Right lobe of liver (tissue), 6 donors: ENCODE measurements around the gene ARFGAP2. TPM values are rescaled to one million over a fixed set of nuclear protein-coding genes. Genes with fewer than 3 reads are reported as not detected.

Source experiments
- ATAC-seq, 4 donors: fragments of 200-7000 bp; cut with Tn5 transposase; one replicate each; pipeline ENCODE4 v1.9.1; 2020; ENCODE audit warnings: mild to moderate bottlenecking in 4 of 4, moderate library complexity in 4 of 4
- DNase-seq, 3 donors: peaks; one replicate each; pipeline ENCODE4 v3.0.0-alpha.2; 2020
- H3K27ac ChIP-seq, 3 donors: fragments of 200-600 bp; one replicate each; pipeline ENCODE4 v1.8.0; 2022
- H3K27me3 ChIP-seq, 2 donors: fragments of 200-600 bp; one replicate each; pipeline ENCODE4 v1.8.0; 2022
- H3K36me3 ChIP-seq, 4 donors: fragments of 200-600 bp; sonication (generic) in 1 of 4; one replicate each; pipeline versions ENCODE4 v1.5.1 to v1.8.0; 2017 to 2022; ENCODE audit warnings: control low read depth in 1 of 4
- H3K4me1 ChIP-seq, 4 donors: fragments of 200-600 bp; sonication (generic) in 1 of 4; one replicate each; pipeline versions ENCODE4 v1.5.1 to v1.8.0; 2017 to 2022; ENCODE audit warnings: control low read depth in 1 of 4
- H3K4me3 ChIP-seq, 3 donors: fragments of 200-600 bp; one replicate each; pipeline ENCODE4 v1.8.0; 2022
- H3K9me3 ChIP-seq, 4 donors: fragments of 200-600 bp; sonication (generic) in 1 of 4; one replicate each; pipeline versions ENCODE4 v1.5.1 to v1.8.0; 2017 to 2022; ENCODE audit warnings: control low read depth in 1 of 4
- POLR2A ChIP-seq: fragments of 450-650 bp; IDR thresholded peaks from one replicate; pipeline ENCODE4 v1.6.1; 2017; ENCODE audit warnings: antibody characterized with exemption, mild to moderate bottlenecking
- WGBS: methylation state at CpG from one replicate; pipeline ENCODE4 v1.1.6; 2018; ENCODE audit warnings: low coverage, low lambda C conversion rate; ENCODE audit not compliant: insufficient coverage; ENCODE audit errors: missing lambda C conversion rate; 5-methylcytosine and 5-hydroxymethylcytosine counted together
- intact Hi-C, 2 donors: fragments of 100-400 bp; cut with DNase I; formaldehyde crosslinking; loops; one replicate each; pipeline versions ENCODE4 v1.11.2 to v1.14.1; 2022
- total RNA-seq, 6 experiments: library from RNA; depleted of rRNA in 2 of 6; stranded (reverse); fragments of >200 nt in 2 of 6; fragmentation: NEBNext Ultra II Directional in 3 of 6; extraction: Animal tissue kit (Norgen Biotek cat#: 25700) in 3 of 6; gene quantifications; one replicate each; pipeline versions ENCODE4 v1.1.0 to v1.2.4, GENCODE V29; 2016 to 2023
- TF ChIP-seq, protein P1 (sequence below), 4 donors: fragments of 200-600 bp in 3 of 4; fragments of 450-650 bp in 1 of 4; IDR thresholded peaks; one replicate each; pipeline versions ENCODE4 v1.5.1 to v1.8.0; 2016 to 2022; ENCODE audit warnings: antibody characterized with exemption in 4 of 4, mild to moderate bottlenecking in 2 of 4
- donor health status: DM: no; HTN: yes; CAD: no.
- donor health status: DM: no; HTN: no; CAD: no.
- donor health status: DM: no; HTN: no; CAD: no.
- donor health status: DM: no; HTN: yes; CAD: no.
- donor health status: DM: no; HTN: yes; CAD: no.

The ARFGAP2 gene
- total RNA-seq, 6 experiments from 2014 or later: 37.7 to 64.4 (median 62.1) TPM

DNA sequence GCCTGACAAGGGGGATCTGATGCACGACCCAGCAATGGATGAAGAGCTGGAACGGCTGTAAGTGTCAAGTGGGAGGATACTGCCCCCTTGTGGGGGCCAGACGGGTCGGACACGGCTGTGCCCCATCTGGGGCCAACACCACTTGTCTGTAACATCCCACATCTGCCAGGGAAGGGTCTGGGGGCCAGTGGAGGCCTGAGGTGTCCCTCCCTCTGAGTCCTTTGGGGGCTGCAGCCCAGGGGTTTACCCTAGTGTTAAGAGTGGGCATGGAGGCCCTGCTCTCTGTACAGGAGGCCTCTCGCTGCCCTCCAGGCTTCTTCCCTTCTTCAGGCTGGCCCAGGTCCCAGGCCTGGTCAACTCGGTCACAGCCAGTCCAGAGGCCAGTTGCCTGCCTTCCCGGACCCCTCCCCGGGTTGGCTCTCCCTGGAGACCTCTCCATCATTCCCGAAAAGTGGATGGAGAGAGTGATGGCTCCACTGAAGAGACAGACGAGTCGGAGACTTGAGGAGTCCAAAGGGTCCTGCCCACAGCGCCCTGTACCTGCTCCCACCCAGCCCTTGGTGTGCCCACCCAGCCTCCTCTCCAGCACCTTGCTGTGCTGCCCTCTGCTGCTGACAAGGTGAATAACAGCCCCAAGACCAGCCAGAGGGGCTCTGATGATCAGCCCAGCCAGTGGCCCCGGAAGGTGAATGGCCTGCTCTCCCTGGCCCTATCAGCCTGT, 15.4 kb downstream of the ARFGAP2 start:
- Histone ChIP-seq H3K27me3 (no peaks in the 10 kb centered on the region), H3K4me3 (no peak overlapping the region), H3K9me3 (no peaks in the 10 kb centered on the region), H3K4me1 (no peaks in the 10 kb centered on the region), H3K36me3 (peaks cover 0 to 25% (median 10%) of the 10 kb centered on the region in 4 donors), H3K27ac (no peak overlapping the region)
- intact Hi-C loops: loop anchor here in 1 of 2 donors (10.0 kb wide), 1 partner anchor 526 kb away; no protein-coding TSS in a partner anchor
- DNase-seq (peak in 1 of 3 donors; percentile 62), ATAC-seq (peak; percentile 78 to 83 (median 80))
- TF ChIP-seq POLR2A: no peak
- TF ChIP-seq, protein P1, sequence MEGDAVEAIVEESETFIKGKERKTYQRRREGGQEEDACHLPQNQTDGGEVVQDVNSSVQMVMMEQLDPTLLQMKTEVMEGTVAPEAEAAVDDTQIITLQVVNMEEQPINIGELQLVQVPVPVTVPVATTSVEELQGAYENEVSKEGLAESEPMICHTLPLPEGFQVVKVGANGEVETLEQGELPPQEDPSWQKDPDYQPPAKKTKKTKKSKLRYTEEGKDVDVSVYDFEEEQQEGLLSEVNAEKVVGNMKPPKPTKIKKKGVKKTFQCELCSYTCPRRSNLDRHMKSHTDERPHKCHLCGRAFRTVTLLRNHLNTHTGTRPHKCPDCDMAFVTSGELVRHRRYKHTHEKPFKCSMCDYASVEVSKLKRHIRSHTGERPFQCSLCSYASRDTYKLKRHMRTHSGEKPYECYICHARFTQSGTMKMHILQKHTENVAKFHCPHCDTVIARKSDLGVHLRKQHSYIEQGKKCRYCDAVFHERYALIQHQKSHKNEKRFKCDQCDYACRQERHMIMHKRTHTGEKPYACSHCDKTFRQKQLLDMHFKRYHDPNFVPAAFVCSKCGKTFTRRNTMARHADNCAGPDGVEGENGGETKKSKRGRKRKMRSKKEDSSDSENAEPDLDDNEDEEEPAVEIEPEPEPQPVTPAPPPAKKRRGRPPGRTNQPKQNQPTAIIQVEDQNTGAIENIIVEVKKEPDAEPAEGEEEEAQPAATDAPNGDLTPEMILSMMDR (IDR thresholded peaks at IDR 0.05): peak; percentile 55 to 72 (median 64)
- 0% methylated on average over 1 of the region's 14 CpGs for WGBS

DNA sequence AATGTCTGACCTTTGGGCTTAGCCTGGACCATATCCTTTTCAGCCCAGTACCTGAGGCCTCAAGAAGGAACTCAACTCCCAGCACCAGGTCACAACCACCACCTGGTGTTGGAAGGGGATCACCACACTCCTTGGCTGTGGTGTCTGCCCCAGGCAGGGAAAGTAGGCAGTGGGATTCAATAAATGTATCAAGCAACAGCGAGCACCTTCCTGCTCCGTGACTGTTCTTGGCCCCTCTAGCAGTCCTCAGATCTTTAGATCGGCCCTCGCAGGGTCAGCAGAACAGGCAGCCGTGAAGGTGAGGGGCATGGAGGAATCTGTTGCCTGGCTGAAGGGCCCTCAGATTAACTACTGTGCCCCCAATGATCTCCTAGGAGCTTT, 15.9 kb downstream of the ARFGAP2 start:
- WGBS: 40% methylated on average over 1 of the region's 5 CpGs
- no peaks in the 10 kb centered on the region for H3K9me3 ChIP-seq
- no peaks in the 10 kb centered on the region for H3K27me3 ChIP-seq
- H3K4me1 ChIP-seq: no peaks in the 10 kb centered on the region
- H3K4me3 ChIP-seq: no peak overlapping the region
- H3K36me3 ChIP-seq: peaks cover 0 to 20% (median 6%) of the 10 kb centered on the region in 4 donors
- H3K27ac ChIP-seq: no peak overlapping the region
- ATAC-seq (no peak), DNase-seq (no peak)
- intact Hi-C loops: loop anchor here in 1 of 2 donors (10.0 kb wide), 1 partner anchor 526 kb away; no protein-coding TSS in a partner anchor
- TF ChIP-seq POLR2A: no peak
- TF ChIP-seq, protein P1 (IDR thresholded peaks at IDR 0.05): no peak

DNA sequence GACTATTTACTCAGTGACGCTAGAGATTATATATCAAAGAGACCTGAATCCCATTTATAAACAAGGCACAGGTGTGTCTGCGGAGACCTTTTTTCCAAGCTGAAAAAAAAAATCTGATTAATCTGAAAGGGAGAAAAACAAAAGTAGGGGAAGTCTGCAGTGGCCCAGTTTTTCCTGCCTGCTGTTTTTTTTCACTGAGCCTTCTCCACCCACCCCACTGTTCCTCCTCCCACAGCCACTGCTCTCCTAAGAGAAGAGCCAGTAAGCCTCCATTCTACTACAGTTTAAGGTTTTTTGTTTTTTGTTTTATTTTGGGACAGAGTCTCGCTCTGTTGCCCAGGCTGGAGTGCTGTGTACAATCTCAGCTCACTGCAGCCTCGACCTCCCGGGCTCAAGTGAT, 18.4 kb downstream of the ARFGAP2 start:
- no peaks in the 10 kb centered on the region for H3K4me1 ChIP-seq
- H3K27me3 ChIP-seq: no peaks in the 10 kb centered on the region
- no peak overlapping the region for H3K4me3 ChIP-seq
- TF ChIP-seq, protein P1 (IDR thresholded peaks at IDR 0.05): no peak
- TF ChIP-seq POLR2A: no peak
- peak in 1 of 3 donors; percentile 18 for DNase-seq
- H3K27ac ChIP-seq: no peak overlapping the region
- intact Hi-C loops: no loop called here
- no peaks in the 10 kb centered on the region for H3K36me3 ChIP-seq
- no peaks in the 10 kb centered on the region for H3K9me3 ChIP-seq
- no peak for ATAC-seq
- 56% methylated on average over 3 of the region's 5 CpGs for WGBS

DNA sequence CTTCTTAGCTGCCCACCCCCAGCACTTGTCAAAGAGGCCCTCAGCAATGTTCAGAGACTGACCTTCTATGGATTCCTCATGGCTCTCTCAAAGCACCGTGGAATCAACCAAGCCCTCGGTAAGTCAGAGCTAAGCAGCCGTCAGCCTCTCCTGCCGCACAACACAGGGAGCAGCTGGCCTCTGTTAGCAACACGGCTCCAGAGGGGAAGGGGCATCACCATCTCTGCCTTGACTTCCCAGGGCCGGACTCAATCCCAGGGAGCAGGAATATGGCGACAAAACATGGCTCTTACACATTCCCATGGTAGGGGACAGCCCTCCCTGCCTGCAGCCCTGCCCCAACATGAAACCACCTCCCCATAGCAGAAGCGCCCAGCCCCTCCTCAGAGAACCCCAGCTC, 18.9 kb downstream of the ARFGAP2 start:
- Histone ChIP-seq H3K27ac (no peak overlapping the region), H3K36me3 (no peaks in the 10 kb centered on the region), H3K27me3 (no peaks in the 10 kb centered on the region), H3K4me1 (no peaks in the 10 kb centered on the region), H3K9me3 (no peaks in the 10 kb centered on the region), H3K4me3 (no peak overlapping the region)
- intact Hi-C loops: no loop called here
- ATAC-seq (no peak), DNase-seq (no peak)
- 63% methylated on average over 1 of the region's 8 CpGs for WGBS
- no peak for TF ChIP-seq POLR2A
- TF ChIP-seq, protein P1 (IDR thresholded peaks at IDR 0.05): no peak
